ENCODE measurements around the gene ADCY10. TPM values are rescaled to one million over a fixed set of nuclear protein-coding genes. Genes with fewer than 3 reads are reported as not detected.
"Not testable (repeated sequence)": the region's sequence is repeated elsewhere in the genome, so short reads cannot be mapped to it uniquely, and the experiment has no call there.

Gene ADCY10
- total and polyA plus RNA-seq, 2 experiments from 2014 or later: 0.93 to 1.5 TPM

- peak overlapping the region; percentile 56 for H3K4me3 ChIP-seq
- peaks cover 15% of the 10 kb centered on the region for H4K20me1 ChIP-seq (ENCODE audit: insufficient read depth, poor library complexity, severe bottlenecking)
- H3K36me3 ChIP-seq (replicated peaks; ENCODE audit: insufficient read depth, low read depth): no peaks in the 10 kb centered on the region
- WGBS (ENCODE audit: low lambda C conversion rate, missing lambda C conversion rate): 15% methylated on average over 4 of the region's 4 CpGs
- peak overlapping the region; percentile 90 for H3K27ac ChIP-seq
- TF ChIP-seq CTCF (IDR thresholded peaks at IDR 0.05; ENCODE audit: poor library complexity) (no peak), EZH2 (IDR thresholded peaks at IDR 0.05; ENCODE audit: borderline replicate concordance) (no peak), EZH2phosphoT487 (IDR thresholded peaks at IDR 0.05; ENCODE audit: low read depth, severe bottlenecking, unreplicated experiment) (no peak)
- peaks cover 25% of the 10 kb centered on the region for H3K4me1 ChIP-seq (ENCODE audit: insufficient read depth)
- H3K27me3 ChIP-seq: no peaks in the 10 kb centered on the region
- no peak for DNase-seq (ENCODE audit: low spot score)
- H3K79me2 ChIP-seq: peaks cover 84% of the 10 kb centered on the region
- H3K4me2 ChIP-seq: peak overlapping the region; percentile 78
- H2AFZ ChIP-seq: peak overlapping the region; percentile 48
- no peaks in the 10 kb centered on the region for H3K9me3 ChIP-seq (ENCODE audit: low read depth)
- no peaks in the 10 kb centered on the region for H3K9me2 ChIP-seq (replicated peaks; ENCODE audit: insufficient read depth)
Measured at GRCh38 chr1:167934426-167935215, 20.7 kb upstream of the ADCY10 start.

GRCh38 chr1:167933788-167934187 lies 19.9 kb upstream of the ADCY10 start:
- Histone ChIP-seq H3K79me2 (peaks cover 84% of the 10 kb centered on the region), H3K4me1 (ENCODE audit: insufficient read depth) (peaks cover 22% of the 10 kb centered on the region), H2AFZ (no peak overlapping the region), H3K27ac (peak overlapping the region; percentile 90), H3K27me3 (no peaks in the 10 kb centered on the region), H4K20me1 (ENCODE audit: insufficient read depth, poor library complexity, severe bottlenecking) (peaks cover 8% of the 10 kb centered on the region), H3K4me3 (peak overlapping the region; percentile 56), H3K9me2 (replicated peaks; ENCODE audit: insufficient read depth) (no peaks in the 10 kb centered on the region), H3K36me3 (replicated peaks; ENCODE audit: insufficient read depth, low read depth) (no peaks in the 10 kb centered on the region), H3K4me2 (peak overlapping the region; percentile 78), H3K9me3 (ENCODE audit: low read depth) (no peaks in the 10 kb centered on the region)
- no peak for TF ChIP-seq EZH2phosphoT487 (IDR thresholded peaks at IDR 0.05; ENCODE audit: low read depth, severe bottlenecking, unreplicated experiment)
- TF ChIP-seq CTCF (IDR thresholded peaks at IDR 0.05; ENCODE audit: poor library complexity): no peak
- no peak for TF ChIP-seq EZH2 (IDR thresholded peaks at IDR 0.05; ENCODE audit: borderline replicate concordance)
- WGBS (ENCODE audit: low lambda C conversion rate, missing lambda C conversion rate): 68% methylated on average over 4 of the region's 4 CpGs
- DNase-seq (ENCODE audit: low spot score): no peak

GRCh38 chr1:167929725-167930124 lies 15.8 kb upstream of the ADCY10 start:
- H3K27ac ChIP-seq: peak overlapping the region; percentile 87
- DNase-seq (ENCODE audit: low spot score): no peak
- H3K4me2 ChIP-seq: peak overlapping the region; percentile 70
- peaks cover 29% of the 10 kb centered on the region for H3K4me1 ChIP-seq (ENCODE audit: insufficient read depth)
- H3K4me3 ChIP-seq: no peak overlapping the region
- no peak overlapping the region for H2AFZ ChIP-seq
- WGBS (ENCODE audit: low lambda C conversion rate, missing lambda C conversion rate): 42% methylated on average over 1 of the region's 1 CpG
- TF ChIP-seq EZH2 (IDR thresholded peaks at IDR 0.05; ENCODE audit: borderline replicate concordance) (no peak), EZH2phosphoT487 (IDR thresholded peaks at IDR 0.05; ENCODE audit: low read depth, severe bottlenecking, unreplicated experiment) (no peak), CTCF (IDR thresholded peaks at IDR 0.05; ENCODE audit: poor library complexity) (no peak)
- no peaks in the 10 kb centered on the region for H3K27me3 ChIP-seq
- peaks cover 87% of the 10 kb centered on the region for H3K79me2 ChIP-seq
- H3K36me3 ChIP-seq (replicated peaks; ENCODE audit: insufficient read depth, low read depth): no peaks in the 10 kb centered on the region
- H3K9me3 ChIP-seq (ENCODE audit: low read depth): no peaks in the 10 kb centered on the region
- H3K9me2 ChIP-seq (replicated peaks; ENCODE audit: insufficient read depth): no peaks in the 10 kb centered on the region
- no peaks in the 10 kb centered on the region for H4K20me1 ChIP-seq (ENCODE audit: insufficient read depth, poor library complexity, severe bottlenecking)

GRCh38 chr1:167928919-167929318 lies 15.0 kb upstream of the ADCY10 start:
- Histone ChIP-seq H3K4me1 (ENCODE audit: insufficient read depth) (peaks cover 28% of the 10 kb centered on the region), H3K27ac (peak overlapping the region; percentile 87), H3K79me2 (peaks cover 87% of the 10 kb centered on the region), H3K4me2 (peak overlapping the region; percentile 70)
- H4K20me1 ChIP-seq (ENCODE audit: insufficient read depth, poor library complexity, severe bottlenecking); H3K4me3 ChIP-seq; H3K9me3 ChIP-seq (ENCODE audit: low read depth); H3K27me3 ChIP-seq; H2AFZ ChIP-seq; DNase-seq (ENCODE audit: low spot score); H3K9me2 ChIP-seq (replicated peaks; ENCODE audit: insufficient read depth); H3K36me3 ChIP-seq (replicated peaks; ENCODE audit: insufficient read depth, low read depth): not testable (repeated sequence)
- WGBS (ENCODE audit: low lambda C conversion rate, missing lambda C conversion rate): 73% methylated on average over 9 of the region's 9 CpGs

Measured in hepatocyte (in vitro differentiated cells).